LNCaP clone FGC (cell line): ENCODE results near the gene USP46.
A peak's percentile ranks its signal among the peaks of the same experiment; 100 is the strongest.

Experiments used
- DNase-seq: peaks from one replicate; pipeline ENCODE4 v3.0.0-alpha.2; 2011; ENCODE audit warnings: low read depth
- H3K4me3 ChIP-seq: 2 replicates; pipeline ENCODE4 v1.5.1; 2011; ENCODE audit warnings: mild to moderate bottlenecking, low read depth, low read length, control low read depth
- CTCF ChIP-seq: IDR thresholded peaks from 2 replicates; pipeline ENCODE4 v1.5.1; 2012; ENCODE audit warnings: mild to moderate bottlenecking; ENCODE audit not compliant: control insufficient read depth, insufficient read depth; ENCODE audit errors: extremely low read depth

The USP46 gene

DNA sequence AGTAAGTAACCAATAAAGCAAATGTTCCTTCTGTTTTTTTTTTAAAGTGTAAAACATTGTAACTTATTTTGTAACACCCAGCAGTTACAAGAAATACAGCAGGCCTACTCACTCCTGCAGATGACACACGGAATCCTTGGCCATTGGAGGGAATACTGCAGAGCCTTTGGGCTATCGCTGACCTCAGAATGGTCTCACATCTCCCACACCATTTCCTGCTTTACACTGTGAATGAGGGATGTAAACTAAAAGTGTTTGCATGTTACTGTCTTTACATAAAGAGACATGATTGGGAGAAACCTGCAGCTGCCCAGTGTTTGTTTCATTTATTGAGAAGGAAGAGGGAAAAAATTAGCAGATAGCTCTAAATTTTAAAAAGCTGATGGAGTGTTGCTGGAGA, 64.1 kb downstream of the USP46 start:
- no peak for DNase-seq
- H3K4me3 ChIP-seq = no peak overlapping the region
- TF ChIP-seq CTCF = no peak

DNA sequence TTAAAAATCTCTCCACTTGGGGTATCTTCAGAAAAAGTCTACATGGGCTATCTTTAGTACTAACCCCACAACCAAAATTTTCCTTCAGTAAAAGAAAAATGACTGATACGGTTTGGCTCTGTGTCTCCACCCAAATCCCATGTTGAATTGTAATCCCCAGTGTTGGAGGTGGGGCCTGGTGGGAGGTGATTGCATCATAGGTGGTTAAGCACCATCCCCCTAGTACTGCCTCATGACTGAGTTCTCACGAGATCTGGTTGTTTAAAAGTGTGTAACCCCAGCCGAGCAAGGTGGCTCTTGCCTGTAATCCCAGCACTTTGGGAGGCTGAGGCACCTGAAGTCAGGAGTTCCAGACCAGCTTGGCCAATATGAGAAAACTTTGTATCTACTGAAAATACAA, 66.8 kb downstream of the USP46 start:
- TF ChIP-seq CTCF = no peak
- DNase-seq = no peak
- H3K4me3 ChIP-seq = no peak overlapping the region

DNA sequence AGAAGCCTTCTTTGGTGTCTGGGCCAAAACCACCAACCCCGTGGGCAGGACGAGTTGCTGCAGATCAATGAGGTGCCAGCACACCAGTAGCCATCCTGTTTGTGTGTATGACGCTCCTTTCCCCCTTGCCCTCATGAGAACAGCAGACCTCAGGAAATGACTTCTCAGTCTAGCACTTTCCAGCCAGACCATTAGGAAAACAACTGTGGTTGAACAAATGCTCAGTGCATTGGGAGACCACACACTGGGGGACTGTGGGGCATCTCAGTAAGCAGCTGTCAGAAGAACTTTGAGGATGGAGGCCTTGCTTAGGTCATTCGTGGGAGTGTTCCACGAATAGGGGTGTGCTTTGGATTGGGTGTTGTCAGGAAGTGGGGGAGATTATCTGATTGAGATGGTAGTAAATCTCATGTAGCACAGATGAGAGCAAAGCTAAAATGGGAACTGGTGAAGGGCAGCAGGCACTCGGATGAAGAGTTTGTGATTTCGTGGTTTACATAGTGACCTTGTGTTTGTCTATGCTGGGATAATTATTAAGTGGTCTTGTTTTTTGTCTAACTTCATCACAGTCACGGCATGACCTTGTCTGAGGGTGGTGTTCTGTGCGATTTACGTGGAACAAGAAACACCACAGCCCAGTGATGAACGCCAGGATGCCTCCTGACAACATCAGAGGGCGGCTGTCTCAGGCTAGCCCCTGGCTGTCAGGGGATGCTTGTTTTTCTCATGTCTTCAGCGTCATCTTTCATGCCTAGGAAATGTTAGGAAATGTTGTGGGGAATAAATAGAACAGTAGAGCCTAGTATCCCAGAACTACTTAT, 70.1 kb downstream of the USP46 start:
- no peak for DNase-seq
- no peak for TF ChIP-seq CTCF
- H3K4me3 ChIP-seq = no peak overlapping the region

GRCh38 chr4:52588097-52588496, 71.0 kb downstream of the USP46 start:
- no peak overlapping the region for H3K4me3 ChIP-seq
- no peak for DNase-seq
- peak; percentile 49 for TF ChIP-seq CTCF

DNA sequence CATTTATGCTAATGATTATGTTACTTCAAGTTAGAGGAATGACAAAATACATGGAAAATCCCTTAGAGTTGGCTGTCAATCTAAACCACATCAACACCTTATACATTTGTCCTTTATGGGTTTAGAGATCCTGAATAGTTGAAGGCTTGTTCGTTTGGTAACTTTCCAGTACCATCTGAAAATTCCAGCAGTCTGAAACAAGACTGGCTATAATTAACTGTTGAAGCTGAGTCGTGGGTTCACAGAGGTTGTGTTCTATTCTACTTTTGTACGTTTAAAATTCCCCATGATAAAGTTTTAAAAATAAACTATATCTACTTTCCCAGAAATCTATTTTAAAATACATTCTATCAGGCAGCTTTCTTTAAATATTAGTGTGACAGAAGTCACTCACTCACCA, 73.0 kb downstream of the USP46 start:
- H3K4me3 ChIP-seq = no peak overlapping the region
- DNase-seq = no peak
- no peak for TF ChIP-seq CTCF

- H3K4me3 ChIP-seq = no peak overlapping the region
- TF ChIP-seq CTCF = no peak
- DNase-seq = no peak
Observed at GRCh38 chr4:52585379-52585778, 73.7 kb downstream of the USP46 start.
